ENCODE data around the gene MSI2.

MSI2 gene

DNA sequence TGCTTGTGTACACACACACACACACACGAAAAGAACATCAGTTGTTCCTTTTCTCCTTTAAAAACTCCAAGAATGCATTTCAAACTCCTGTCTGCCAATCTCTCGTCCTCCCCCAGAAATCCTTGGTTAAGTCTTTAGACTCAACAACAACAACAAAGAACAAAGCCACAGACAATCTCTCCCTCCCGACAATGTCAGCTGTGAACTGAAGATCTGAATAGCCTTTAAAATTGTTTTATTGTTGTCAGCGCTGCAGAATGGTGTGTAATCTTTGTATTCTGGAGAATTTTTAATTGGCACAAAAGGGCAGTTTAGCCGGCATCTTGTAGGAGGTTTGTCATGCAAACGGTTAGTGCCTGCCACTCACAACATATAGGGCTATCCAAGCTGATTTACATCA lies 219.5 kb downstream of the MSI2 start:
- no peak for DNase-seq (ENCODE audit: low read depth in 1 of 2, low spot score in 1 of 2)

DNA sequence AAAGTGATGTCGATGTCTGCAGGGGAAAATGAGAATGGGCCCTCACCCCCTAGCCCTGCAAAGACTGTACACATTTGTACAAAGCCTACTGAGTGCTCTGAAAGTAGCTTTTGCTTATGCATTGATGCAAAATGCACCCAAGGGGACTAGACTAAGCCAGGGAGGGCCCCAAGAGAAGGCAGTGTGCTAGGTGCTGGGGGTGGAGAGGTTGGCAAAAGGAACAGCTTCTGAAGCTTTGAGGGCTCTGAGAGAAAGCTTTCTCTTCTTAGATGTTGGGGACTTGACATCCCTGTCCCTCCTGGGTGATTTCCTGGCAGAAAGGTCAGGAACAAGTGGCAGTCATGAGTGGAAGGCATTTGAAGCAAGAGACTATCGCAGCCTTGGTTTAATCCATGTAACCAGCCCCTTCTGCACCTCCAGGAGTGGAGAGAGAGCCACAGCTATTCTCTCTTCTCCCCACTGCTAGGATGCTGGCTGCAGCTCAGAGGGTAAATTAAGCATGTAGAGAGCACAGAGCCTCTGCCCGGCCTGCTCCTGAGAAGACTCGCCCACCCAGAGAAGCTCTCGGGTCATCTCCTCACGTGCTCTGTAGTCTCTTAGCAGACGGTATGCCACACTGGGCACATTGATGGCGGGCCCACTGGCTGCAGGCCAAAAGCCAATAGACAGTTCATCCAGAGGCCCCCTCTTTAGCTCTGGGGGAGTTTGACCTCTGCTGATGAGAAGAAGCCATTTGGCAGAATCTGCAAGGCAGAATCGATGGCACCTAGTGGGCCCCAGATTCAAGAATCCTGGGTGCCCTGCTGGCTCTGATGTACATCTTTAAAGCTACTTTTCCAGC lies 221.4 kb downstream of the MSI2 start:
- no peak for DNase-seq (ENCODE audit: low read depth in 1 of 2, low spot score in 1 of 2)

DNA sequence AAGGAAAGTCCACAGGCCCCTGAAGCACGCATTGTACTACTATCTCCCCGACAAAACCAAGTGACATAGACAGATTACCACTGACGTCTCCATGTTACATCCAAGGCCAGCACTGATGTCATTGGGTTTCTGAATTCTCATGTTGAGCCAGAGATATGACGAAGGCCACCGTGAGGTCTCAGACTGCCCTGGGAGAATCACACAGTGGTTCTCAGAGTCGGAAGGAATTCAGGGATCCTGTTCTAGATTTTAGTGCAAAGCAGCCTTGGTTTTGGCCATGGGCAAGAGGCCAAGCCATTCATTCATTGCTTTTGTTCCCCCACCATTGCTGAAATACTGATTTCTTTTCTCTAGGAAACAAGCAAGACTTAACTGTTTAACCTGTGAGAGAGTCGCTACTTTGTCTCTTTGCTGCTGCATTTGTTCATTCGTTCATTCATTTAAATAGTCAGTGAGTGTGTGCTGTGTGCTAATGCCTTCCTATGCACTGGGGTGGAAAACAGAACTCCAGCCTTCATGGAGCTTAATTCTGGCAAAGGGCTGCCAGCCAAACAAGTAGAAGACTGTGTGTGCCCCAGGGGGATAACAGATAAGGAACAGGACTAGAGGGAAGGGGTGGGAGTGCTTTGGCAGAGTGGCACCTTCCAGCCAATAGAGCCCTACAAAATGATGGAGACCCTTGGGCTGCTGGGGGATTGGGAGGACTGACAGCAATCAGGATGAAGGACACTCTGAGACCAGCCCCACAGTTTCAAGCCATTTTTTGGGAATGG lies 222.3 kb downstream of the MSI2 start:
- DNase-seq (ENCODE audit: low read depth in 1 of 2, low spot score in 1 of 2) = no peak

DNA sequence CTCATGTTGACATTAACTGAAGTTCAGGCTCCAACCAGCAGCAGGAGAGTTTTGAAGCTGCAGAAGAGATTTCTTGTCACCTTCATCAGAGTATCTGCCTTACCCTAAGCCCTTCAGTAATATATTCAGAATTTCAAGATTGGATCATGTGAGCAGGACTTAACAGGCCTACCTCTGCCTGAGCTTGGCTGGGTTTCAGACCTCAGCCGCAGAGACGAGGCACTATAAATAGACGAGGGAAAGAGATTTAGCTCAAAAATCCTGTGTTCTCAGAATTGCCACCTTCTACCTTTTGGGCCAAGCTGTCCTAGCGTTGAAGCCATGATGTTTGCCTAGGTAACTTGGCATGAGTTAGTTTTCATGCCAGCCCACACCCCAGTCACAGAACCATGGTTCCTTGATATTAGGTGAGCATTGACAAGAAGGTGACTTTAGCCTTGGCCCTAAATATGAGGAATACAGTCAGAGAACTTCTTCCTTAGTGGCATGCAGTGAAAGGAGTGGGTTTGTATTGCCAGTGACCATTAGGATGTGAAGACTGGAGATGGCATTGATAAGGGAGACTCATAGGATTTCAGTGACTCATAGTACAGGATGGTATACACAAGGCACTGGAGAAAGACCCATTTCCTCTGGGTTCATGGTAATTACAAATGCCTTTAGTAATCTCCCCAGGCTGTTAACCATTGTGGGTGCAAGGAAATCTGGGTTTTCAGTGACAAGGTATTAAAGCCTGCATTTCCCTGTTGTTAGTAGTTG lies 224.3 kb downstream of the MSI2 start:
- no peak for DNase-seq (ENCODE audit: low read depth in 1 of 2, low spot score in 1 of 2)

DNA sequence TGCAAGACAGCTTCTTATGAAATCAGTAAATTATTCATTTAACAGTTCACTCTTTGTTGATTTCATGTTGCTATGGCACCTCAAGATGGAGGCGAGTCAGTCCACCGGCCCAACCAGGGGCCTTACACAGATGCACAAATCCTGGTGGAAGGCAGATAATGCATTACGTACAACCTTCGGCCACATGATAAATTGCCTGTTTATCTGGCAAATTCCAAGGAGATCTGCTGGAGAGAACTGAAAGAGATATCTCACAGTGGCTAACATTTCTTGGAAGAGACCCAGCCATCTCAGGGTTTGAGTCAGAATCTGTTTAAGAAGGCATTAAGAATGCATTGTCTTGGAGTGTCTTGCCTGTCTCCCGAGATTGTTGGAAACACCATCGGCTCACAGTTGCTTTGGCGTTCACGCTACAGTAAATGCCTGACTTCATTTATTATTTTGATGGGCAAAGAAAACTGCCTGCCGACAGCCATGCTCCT lies 225.6 kb downstream of the MSI2 start:
- no peak for DNase-seq (ENCODE audit: low read depth in 1 of 2, low spot score in 1 of 2)

DNA sequence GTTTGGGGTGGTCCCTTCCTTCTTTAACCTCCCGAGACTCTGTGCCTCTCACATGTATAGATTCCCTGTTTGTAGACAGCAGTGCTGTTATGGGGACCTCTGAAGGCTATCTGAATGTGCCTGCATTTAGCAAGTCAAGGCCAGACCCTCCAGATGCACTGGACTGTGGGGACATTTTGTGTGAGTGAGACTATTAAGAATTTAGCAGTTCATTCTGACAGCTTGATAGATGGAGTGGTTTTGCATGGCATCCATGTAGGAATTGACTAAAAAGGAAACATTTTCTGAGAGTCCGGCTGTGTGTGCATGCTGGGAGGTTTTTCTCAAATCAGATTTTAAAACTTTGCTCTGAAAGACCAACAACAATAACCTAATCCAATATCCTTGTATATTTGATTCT lies 226.3 kb downstream of the MSI2 start:
- no peak for DNase-seq (ENCODE audit: low read depth in 1 of 2, low spot score in 1 of 2)

DNA sequence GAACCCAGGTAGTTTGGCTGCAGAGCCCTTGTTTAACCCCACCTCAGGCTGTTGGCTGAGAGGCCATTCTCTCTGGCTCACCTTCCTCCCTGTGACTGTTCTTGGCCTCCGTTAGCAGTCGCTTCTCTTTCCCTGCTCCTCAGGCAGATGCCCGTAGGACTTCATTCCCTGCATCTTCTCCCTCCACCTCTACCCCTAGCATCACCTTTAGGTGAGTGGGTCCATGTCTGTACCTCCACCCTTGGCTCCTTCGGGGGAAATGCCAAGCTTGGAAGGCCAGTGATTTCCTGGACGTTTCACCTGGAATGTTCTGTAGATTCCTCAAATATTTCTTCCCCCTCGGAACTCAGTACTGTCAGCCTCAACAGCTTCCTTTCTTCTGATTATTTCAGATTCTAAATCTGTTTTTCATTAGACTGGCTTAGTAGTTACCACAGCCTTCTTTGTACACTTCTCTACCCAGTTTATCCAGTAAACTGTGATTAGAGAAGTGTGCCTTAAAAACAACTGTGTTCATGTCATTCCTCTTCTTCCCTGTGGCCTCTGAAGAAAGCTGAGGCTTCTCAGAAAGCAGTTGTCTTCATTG lies 227.9 kb downstream of the MSI2 start:
- DNase-seq (ENCODE audit: low read depth in 1 of 2, low spot score in 1 of 2) = no peak

DNA sequence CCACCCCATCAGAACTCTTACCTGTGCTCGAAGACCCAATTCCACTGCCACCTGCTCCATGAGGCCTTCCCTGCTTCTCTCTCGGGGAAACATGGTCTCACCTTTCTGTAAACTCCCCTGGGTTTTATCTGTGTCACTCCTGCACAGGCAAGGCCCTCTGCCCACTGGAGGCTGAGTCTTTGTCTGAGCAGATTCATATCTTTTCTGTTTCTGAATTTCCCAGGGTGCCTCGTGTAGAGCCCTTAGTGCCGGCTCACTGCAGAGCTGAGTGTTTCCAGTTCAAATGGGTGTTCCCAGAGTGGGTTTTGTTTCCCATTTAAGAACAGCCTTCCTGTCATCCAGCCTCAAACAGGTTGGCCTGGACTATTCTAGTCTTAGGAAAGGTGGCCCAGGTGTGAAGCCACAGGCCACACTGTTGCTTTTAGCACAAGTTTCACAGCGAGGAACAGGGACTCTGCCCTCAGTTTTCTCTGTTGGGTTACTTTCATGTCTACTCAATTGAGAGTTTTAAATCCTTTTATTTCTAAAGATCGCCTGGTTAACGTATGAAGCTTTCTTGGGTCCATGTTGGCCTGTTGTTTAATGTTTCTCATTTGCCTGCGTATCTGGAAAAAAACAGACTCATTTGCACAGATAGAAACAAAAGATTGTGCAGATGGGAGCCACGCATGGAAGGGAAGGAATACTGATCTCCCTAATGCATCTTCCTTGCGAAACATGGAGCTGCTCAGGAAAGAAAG lies 228.7 kb downstream of the MSI2 start:
- DNase-seq (ENCODE audit: low read depth in 1 of 2, low spot score in 1 of 2) = no peak

DNA sequence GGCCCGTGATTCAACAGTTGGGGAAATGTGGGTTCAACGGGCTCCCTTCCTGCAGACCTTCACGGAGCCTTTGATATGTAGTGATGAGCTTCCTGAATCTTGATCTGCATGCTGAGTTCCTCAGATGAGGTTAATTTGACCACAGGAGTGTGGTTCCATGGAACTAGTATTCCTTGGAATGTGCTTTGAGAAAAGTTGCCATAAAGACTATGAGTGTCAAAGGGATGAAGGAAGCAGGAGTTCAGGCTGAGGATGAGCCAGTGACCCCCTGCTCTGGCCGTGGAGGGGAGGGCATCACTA lies 229.2 kb downstream of the MSI2 start:
- DNase-seq (ENCODE audit: low read depth in 1 of 2, low spot score in 1 of 2) = no peak

DNA sequence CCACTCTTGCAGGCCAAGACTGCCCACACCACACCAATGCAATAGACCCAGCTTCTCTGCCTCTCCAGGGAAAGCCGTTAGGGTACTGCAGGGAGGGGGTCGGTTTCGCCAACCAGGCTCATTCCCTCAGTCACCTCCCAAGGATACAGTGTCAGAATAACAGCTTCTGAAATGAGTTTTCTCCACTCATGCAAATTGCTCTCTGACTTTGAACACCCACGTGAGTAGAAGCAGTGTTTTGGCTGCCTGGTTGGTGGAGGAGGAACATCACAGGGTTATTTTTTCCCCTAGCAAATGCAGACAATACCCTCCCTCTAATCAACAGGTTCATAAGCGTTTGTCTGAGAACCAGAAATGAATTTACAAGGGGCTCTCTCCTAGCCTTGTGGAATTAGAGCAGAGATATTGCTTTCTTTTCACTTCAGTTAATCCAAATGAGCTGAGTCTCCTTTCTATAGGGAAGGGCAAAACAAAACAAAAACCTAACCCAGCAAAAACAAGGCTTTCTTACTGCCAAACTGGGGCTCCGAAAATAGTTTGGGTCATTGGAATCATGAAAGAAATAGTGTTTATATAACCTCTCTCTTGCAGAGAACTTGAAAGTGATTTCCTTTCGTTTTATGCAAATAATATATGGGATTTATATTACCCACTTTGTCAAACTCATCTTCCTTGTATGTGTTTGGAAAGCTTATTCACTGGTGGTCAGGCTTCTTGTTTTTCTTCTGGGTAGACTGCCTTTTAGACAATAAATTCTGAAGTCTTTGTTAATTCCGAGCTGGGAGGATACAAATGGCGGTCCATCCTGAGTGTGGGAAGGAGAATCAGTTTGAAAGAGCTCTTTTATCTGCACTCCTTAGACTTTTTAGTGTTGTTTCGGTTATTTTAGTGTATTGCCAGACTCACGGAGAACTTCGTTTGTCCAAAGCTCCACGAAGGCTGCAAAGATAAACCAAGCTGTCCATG lies 229.9 kb downstream of the MSI2 start:
- DNase-seq (ENCODE audit: low read depth in 1 of 2, low spot score in 1 of 2) = no peak

DNA sequence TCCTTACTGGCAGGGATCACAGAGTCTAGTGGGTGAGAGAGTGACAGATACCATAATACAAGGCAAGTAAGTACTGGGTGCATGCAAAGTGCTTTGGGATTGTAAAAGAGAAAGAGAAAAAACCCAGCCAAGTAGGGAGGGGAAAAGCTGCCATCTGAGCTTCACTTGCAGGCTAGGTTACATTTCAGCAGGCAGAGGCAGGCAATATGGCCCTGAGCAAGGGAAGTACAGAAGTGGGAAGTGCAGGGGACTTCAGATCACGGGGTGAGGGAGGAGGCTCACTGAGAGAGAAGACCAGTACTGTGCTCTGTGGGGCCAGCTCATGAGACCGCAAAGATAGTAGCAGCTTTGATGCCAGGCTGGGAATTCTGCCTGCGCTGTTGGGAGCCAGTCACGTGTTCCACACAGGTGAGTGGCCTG lies 230.6 kb downstream of the MSI2 start:
- DNase-seq (ENCODE audit: low read depth in 1 of 2, low spot score in 1 of 2) = no peak

DNA sequence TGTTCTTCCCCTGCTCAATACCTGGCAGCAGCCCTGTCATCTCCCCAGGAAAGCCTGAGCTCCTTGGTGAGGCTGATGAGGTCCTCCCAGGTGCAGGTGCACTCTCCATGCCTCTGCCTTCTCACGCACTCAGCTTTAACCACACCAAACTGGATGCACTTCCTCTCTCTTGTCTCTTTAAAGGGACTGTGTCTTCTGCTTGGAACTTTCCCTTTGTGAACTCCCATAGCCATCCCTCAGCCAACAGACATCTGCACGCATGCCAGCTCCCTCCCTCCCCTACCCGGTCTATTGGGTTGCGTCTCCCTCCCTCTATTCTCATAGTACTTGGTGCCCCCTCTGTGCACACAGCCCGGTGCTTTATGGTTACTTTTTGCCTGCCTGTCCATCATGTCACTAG lies 231.2 kb downstream of the MSI2 start:
- no peak for DNase-seq (ENCODE audit: low read depth in 1 of 2, low spot score in 1 of 2)

DNA sequence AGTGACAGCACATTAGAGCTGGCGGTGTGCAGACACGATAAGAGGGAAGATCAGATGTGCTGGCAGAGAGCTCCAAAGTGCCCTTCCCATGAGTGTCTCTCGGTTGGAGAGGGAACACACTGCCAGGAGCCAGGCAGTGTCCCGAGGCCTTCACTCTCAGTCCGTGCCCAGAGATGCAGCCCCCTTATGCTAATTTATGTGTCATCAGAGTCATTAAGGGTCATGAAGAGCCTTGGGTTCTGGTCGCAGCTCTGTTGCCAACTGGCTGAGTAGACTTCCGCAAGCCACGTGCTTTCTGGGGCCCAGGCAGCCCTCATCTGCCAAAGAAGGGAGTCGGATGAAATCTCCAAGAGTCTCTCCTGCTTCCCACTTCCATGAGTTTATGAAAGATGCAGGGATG lies 232.5 kb downstream of the MSI2 start:
- DNase-seq (ENCODE audit: low read depth in 1 of 2, low spot score in 1 of 2) = no peak

DNA sequence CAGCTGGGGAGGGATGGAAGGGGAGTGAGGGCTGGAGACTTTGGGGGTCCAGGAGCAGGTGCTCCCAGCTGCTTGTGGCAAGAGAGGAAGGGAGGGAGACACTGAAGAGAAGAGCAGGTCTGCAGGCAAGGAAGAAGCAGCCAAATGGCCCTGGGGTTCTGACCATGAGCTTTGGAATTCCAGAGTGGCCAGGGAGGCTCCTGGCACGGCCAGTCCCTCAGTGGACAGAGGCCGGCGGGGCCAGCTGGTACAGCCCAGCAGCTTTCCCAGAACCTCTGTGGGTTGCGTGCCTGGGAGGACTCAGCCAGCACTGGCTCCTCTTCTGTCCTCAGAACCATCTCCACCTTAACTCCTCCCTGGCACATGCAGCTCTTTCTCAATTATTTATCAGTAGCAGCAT lies 233.0 kb downstream of the MSI2 start:
- no peak for DNase-seq (ENCODE audit: low read depth in 1 of 2, low spot score in 1 of 2)

DNA sequence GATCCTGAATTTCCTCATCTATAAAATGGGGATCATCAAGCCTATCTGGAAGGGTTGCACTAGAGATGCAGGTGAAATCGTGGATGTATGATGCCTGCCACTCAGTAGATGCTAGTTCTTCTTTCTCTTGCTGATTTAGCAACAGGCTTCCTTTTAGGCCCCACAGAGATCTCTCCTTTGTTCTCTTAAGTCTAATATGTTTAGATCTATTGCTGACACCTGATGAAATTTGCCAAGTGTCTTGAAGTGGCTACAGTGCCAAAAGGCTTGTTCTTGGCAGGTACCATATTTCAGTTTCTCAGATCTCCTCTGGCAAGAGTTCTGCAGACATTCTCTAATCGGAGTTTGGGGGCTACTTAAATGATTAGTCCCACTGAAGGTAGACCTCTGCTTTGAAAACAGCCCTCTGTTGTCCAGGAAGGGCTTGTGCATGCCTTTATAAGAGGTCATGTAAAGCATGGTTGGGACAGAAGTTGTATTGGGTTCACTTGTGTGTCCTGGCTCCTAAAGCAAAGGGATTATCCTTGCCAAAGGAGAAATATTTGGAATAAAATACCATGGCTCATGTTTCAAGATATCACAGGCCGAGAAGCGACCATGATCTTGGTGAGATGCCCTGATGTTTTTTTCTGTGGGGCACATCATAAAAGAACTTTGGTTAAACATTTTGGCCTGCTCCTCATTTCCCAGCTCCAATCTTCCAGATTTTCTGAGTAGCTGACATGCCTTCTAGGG lies 234.0 kb downstream of the MSI2 start:
- DNase-seq (ENCODE audit: low read depth in 1 of 2, low spot score in 1 of 2) = no peak

DNA sequence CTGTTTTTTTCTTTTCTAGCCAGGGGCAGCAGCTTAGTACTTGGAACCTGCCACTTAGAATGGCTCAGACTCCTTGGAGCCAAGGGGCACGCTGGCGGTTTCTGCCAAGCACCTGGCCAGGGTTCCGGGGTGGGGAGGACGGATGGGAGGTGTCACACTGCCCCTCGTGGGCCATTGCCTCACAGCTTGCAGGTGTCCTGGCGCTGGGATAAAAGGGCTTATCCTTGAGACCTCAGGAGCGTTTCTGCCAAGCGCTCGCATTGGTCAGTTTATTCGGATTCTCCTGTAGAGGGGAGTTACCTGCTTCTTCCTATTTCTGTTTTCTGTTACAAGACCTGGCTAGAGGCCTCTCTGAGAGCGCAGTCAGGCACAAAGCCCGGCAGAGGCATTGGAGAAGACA lies 234.6 kb downstream of the MSI2 start:
- no peak for DNase-seq (ENCODE audit: low read depth in 1 of 2, low spot score in 1 of 2)

DNA sequence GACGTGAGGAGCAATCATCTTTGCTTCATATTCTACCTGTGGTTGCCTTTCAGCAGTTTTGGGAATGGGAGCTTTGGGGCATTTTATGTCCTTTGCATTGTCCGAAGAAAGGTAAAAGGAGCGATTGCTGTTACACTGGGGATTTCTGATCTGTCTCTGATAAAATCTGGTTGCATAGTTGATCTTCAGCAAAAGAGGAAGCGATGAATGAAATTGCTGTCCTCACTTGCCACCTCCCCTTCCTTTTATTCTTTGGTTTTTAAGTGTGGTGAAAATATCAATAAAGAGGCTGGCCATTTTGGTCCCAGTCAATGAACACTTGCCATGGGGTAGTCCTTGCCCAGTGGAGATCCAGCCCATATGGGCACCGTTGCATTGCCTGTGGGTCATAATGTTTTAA lies 236.8 kb downstream of the MSI2 start:
- DNase-seq (ENCODE audit: low read depth in 1 of 2, low spot score in 1 of 2) = no peak

DNA sequence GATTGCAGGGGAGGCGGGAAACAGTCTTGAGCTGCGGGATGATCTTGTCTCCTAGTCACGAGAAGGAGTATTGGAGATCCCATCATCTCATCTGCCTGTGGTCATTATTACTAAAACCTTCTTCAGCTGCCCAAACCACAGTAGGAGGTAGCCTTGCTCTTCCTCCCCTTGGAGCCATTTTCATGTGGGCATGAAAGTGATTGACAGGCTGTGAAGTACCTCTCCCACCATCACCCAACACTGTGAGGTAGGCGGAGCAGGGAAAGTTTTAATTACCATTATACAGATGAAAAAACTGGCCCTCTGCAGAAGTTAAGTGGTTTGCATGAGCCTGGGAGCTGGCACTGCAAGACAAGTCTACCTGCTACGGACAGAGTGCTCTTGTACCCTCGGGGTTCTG lies 237.3 kb downstream of the MSI2 start:
- no peak for DNase-seq (ENCODE audit: low read depth in 1 of 2, low spot score in 1 of 2)

DNA sequence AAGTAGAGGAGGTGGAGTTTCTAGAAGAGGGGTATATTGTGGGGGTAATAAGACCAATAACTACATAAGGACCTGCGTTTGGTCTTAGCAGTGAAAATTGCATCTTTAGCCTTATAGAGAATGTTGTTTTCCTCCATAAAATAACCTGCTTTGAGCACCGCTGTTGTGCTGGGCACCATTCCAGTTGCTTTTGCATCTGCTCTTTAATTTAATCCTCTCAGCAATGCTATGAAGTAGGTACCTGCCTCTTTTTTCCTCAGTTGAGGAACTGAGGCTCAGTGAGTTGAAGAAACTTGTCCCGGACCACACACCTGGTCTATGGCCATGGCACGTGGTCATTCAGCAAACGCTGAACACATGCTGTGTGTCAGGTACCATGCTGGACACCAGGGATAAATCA lies 238.1 kb downstream of the MSI2 start:
- DNase-seq (ENCODE audit: low read depth in 1 of 2, low spot score in 1 of 2) = no peak

Data from stimulated activated CD4-positive, alpha-beta T cell treated with anti-CD3 and anti-CD28 coated beads, Interleukin-15, amount 100 ng/mL, for 1 hour (primary cell).